SK-N-SH (cell line): ENCODE measurements around the gene TXNRD1.

Experiments
- CHD2 ChIP-seq: fragments of 150-350 bp; IDR thresholded peaks from 2 replicates; pipeline ENCODE4 v1.6.1; 2018; ENCODE audit warnings: low read length; ENCODE audit not compliant: partially characterized antibody
- CTCF ChIP-seq: fragments of 200-600 bp; sonication (generic); IDR thresholded peaks from 2 replicates; pipeline ENCODE4 v1.6.1; 2017; ENCODE audit warnings: antibody characterized with exemption, mild to moderate bottlenecking, moderate library complexity
- MAX ChIP-seq: IDR thresholded peaks from 2 replicates; pipeline ENCODE4 v1.4.0; 2012; ENCODE audit warnings: low read depth
- MXI1 ChIP-seq: IDR thresholded peaks from 2 replicates; pipeline ENCODE4 v1.6.1; 2012; ENCODE audit warnings: mild to moderate bottlenecking, low read depth, low read length, improper control_type of control experiment
- NRF1 ChIP-seq: IDR thresholded peaks from 2 replicates; pipeline ENCODE4 v1.6.1; 2012; ENCODE audit warnings: low read depth, mild to moderate bottlenecking, low read length
- POLR2AphosphoS5 ChIP-seq: IDR thresholded peaks from 2 replicates; pipeline ENCODE4 v1.6.1; 2012; ENCODE audit warnings: low read depth, low read length
- RAD21 ChIP-seq: IDR thresholded peaks from 2 replicates; pipeline ENCODE4 v1.6.1; 2012; ENCODE audit warnings: mild to moderate bottlenecking, low read length
- RCOR1 ChIP-seq: fragments of 150-350 bp; IDR thresholded peaks from 2 replicates; pipeline ENCODE4 v1.6.1; 2017; ENCODE audit warnings: antibody characterized with exemption, low read length
- REST ChIP-seq: IDR thresholded peaks from 2 replicates; pipeline ENCODE4 v1.6.1; 2012; ENCODE audit warnings: mild to moderate bottlenecking, low read depth, low read length, moderate library complexity
- RFX5 ChIP-seq: IDR thresholded peaks from 2 replicates; pipeline ENCODE4 v1.6.1; 2012; ENCODE audit warnings: mild to moderate bottlenecking, improper control_type of control experiment, low read length
- RXRA ChIP-seq: IDR thresholded peaks from 2 replicates; pipeline ENCODE4 v1.4.0; 2012; ENCODE audit warnings: low read depth, mild to moderate bottlenecking, borderline replicate concordance
- USF2 ChIP-seq: fragments of 150-350 bp; IDR thresholded peaks from 2 replicates; pipeline ENCODE4 v1.6.1; 2017; ENCODE audit warnings: antibody characterized with exemption, low read length, low read depth, borderline replicate concordance

GRCh38 chr12:104357421-104357952 lies 141.9 kb downstream of the TXNRD1 start:
- TF ChIP-seq MXI1, result no peak
- TF ChIP-seq CHD2, result no peak
- TF ChIP-seq RAD21, result no peak
- TF ChIP-seq CTCF, result no peak
- TF ChIP-seq MAX, result no peak
- TF ChIP-seq RXRA, result no peak
- no peak for TF ChIP-seq USF2
- TF ChIP-seq NRF1, result no peak
- TF ChIP-seq POLR2AphosphoS5, result no peak
- no peak for TF ChIP-seq RFX5
- no peak for TF ChIP-seq RCOR1
- no peak for TF ChIP-seq REST
